Measurements from ENCODE around the gene CNKSR1.
A peak's percentile ranks its signal among the peaks of the same experiment; 100 is the strongest.

The CNKSR1 gene

DNA sequence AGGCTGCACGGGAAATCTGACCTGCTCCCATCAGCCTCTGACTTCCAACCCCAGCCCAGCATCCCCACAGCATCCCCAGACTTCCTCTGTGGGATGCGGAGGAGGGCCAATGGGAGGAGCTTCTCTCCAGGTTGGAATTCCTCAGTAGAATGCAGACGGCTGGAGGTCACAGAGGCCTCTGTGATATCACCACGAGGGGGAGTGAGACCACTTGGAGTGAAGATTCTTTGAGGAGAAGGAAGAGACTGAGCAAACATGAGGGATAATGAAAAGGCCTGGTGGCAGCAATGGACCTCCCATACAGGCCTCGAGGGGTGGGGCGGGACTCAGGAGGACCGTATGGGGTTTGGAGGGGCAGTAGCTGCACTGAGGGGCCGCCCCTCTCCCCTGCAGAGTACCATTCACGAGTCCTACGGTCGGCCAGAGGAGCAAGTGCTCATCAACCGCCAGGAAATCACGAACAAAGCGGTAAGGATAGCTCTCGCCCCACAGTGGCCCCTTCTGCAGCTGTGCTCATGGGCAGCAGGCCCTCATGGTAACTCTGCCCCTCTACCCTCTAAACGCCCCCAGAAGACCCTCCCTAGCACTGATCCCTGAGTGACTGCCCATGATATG, 13.2 kb downstream of the CNKSR1 start, which contains the start of gene CATSPER4:
Gene CATSPER4 (plus strand): TSS at position 230 of the 615 bp plus-strand sequence. CDS start 26 bp downstream, at position 256.
- TF ChIP-seq ZFP30 (CRISPR knock-in tag; IDR thresholded peaks at IDR 0.05) = no peak
- no peak for TF ChIP-seq PPARA (CRISPR knock-in tag; IDR thresholded peaks at IDR 0.05; ENCODE audit: borderline replicate concordance)
- TF ChIP-seq ZNF565 (CRISPR knock-in tag; conservative IDR thresholded peaks at IDR 0.05; ENCODE audit: low read depth) = no peak
- TF ChIP-seq, protein P1, sequence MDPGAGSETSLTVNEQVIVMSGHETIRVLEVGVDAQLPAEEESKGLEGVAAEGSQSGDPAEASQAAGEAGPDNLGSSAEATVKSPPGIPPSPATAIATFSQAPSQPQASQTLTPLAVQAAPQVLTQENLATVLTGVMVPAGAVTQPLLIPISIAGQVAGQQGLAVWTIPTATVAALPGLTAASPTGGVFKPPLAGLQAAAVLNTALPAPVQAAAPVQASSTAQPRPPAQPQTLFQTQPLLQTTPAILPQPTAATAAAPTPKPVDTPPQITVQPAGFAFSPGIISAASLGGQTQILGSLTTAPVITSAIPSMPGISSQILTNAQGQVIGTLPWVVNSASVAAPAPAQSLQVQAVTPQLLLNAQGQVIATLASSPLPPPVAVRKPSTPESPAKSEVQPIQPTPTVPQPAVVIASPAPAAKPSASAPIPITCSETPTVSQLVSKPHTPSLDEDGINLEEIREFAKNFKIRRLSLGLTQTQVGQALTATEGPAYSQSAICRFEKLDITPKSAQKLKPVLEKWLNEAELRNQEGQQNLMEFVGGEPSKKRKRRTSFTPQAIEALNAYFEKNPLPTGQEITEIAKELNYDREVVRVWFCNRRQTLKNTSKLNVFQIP (CRISPR knock-in tag; IDR thresholded peaks at IDR 0.05; ENCODE audit: borderline replicate concordance, low read depth) = no peak
- no peak for TF ChIP-seq ZNF70 (CRISPR knock-in tag; IDR thresholded peaks at IDR 0.05)
- no peak for TF ChIP-seq ISL1 (CRISPR knock-in tag; IDR thresholded peaks at IDR 0.05)
- TF ChIP-seq, protein P2, sequence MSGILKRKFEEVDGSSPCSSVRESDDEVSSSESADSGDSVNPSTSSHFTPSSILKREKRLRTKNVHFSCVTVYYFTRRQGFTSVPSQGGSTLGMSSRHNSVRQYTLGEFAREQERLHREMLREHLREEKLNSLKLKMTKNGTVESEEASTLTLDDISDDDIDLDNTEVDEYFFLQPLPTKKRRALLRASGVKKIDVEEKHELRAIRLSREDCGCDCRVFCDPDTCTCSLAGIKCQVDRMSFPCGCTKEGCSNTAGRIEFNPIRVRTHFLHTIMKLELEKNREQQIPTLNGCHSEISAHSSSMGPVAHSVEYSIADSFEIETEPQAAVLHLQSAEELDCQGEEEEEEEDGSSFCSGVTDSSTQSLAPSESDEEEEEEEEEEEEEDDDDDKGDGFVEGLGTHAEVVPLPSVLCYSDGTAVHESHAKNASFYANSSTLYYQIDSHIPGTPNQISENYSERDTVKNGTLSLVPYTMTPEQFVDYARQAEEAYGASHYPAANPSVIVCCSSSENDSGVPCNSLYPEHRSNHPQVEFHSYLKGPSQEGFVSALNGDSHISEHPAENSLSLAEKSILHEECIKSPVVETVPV (CRISPR knock-in tag; IDR thresholded peaks at IDR 0.05) = no peak
- TF ChIP-seq, protein P3, sequence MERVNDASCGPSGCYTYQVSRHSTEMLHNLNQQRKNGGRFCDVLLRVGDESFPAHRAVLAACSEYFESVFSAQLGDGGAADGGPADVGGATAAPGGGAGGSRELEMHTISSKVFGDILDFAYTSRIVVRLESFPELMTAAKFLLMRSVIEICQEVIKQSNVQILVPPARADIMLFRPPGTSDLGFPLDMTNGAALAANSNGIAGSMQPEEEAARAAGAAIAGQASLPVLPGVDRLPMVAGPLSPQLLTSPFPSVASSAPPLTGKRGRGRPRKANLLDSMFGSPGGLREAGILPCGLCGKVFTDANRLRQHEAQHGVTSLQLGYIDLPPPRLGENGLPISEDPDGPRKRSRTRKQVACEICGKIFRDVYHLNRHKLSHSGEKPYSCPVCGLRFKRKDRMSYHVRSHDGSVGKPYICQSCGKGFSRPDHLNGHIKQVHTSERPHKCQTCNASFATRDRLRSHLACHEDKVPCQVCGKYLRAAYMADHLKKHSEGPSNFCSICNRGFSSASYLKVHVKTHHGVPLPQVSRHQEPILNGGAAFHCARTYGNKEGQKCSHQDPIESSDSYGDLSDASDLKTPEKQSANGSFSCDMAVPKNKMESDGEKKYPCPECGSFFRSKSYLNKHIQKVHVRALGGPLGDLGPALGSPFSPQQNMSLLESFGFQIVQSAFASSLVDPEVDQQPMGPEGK (CRISPR knock-in tag; IDR thresholded peaks at IDR 0.05; ENCODE audit: borderline replicate concordance) = no peak
- no peak for TF ChIP-seq TOX (CRISPR knock-in tag; IDR thresholded peaks at IDR 0.05; ENCODE audit: borderline replicate concordance)
- no peak for TF ChIP-seq OSR1 (CRISPR knock-in tag; IDR thresholded peaks at IDR 0.05)
- no peak for TF ChIP-seq TCF4 (CRISPR knock-in tag; IDR thresholded peaks at IDR 0.05; ENCODE audit: borderline replicate concordance)
- no peak for TF ChIP-seq GLIS3 (CRISPR knock-in tag; IDR thresholded peaks at IDR 0.05)
- TF ChIP-seq ZC3H10 (CRISPR knock-in tag; IDR thresholded peaks at IDR 0.05) = no peak
- no peak for TF ChIP-seq CSDC2 (CRISPR knock-in tag; IDR thresholded peaks at IDR 0.05)
- TF ChIP-seq, protein P4, sequence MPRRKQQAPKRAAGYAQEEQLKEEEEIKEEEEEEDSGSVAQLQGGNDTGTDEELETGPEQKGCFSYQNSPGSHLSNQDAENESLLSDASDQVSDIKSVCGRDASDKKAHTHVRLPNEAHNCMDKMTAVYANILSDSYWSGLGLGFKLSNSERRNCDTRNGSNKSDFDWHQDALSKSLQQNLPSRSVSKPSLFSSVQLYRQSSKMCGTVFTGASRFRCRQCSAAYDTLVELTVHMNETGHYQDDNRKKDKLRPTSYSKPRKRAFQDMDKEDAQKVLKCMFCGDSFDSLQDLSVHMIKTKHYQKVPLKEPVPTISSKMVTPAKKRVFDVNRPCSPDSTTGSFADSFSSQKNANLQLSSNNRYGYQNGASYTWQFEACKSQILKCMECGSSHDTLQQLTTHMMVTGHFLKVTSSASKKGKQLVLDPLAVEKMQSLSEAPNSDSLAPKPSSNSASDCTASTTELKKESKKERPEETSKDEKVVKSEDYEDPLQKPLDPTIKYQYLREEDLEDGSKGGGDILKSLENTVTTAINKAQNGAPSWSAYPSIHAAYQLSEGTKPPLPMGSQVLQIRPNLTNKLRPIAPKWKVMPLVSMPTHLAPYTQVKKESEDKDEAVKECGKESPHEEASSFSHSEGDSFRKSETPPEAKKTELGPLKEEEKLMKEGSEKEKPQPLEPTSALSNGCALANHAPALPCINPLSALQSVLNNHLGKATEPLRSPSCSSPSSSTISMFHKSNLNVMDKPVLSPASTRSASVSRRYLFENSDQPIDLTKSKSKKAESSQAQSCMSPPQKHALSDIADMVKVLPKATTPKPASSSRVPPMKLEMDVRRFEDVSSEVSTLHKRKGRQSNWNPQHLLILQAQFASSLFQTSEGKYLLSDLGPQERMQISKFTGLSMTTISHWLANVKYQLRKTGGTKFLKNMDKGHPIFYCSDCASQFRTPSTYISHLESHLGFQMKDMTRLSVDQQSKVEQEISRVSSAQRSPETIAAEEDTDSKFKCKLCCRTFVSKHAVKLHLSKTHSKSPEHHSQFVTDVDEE (CRISPR knock-in tag; IDR thresholded peaks at IDR 0.05) = no peak
- TF ChIP-seq ARNTL (CRISPR knock-in tag; IDR thresholded peaks at IDR 0.05; ENCODE audit: borderline replicate concordance, low read depth) = no peak
- no peak for TF ChIP-seq BACH2 (CRISPR knock-in tag; IDR thresholded peaks at IDR 0.05; ENCODE audit: borderline replicate concordance)
- TF ChIP-seq RARB (CRISPR knock-in tag; IDR thresholded peaks at IDR 0.05) = no peak
- TF ChIP-seq ZNF8 (CRISPR knock-in tag; IDR thresholded peaks at IDR 0.05) = no peak
- ATAC-seq = peak; percentile 66

- TF ChIP-seq ESRRG (CRISPR knock-in tag; IDR thresholded peaks at IDR 0.05) (no peak), GLIS3 (CRISPR knock-in tag; IDR thresholded peaks at IDR 0.05) (no peak), PPARA (CRISPR knock-in tag; IDR thresholded peaks at IDR 0.05; ENCODE audit: borderline replicate concordance) (no peak), ZFP30 (CRISPR knock-in tag; IDR thresholded peaks at IDR 0.05) (no peak), SNAI2 (CRISPR knock-in tag; IDR thresholded peaks at IDR 0.05) (no peak), ARNTL (CRISPR knock-in tag; IDR thresholded peaks at IDR 0.05; ENCODE audit: borderline replicate concordance, low read depth) (no peak)
- TF ChIP-seq, protein P5, sequence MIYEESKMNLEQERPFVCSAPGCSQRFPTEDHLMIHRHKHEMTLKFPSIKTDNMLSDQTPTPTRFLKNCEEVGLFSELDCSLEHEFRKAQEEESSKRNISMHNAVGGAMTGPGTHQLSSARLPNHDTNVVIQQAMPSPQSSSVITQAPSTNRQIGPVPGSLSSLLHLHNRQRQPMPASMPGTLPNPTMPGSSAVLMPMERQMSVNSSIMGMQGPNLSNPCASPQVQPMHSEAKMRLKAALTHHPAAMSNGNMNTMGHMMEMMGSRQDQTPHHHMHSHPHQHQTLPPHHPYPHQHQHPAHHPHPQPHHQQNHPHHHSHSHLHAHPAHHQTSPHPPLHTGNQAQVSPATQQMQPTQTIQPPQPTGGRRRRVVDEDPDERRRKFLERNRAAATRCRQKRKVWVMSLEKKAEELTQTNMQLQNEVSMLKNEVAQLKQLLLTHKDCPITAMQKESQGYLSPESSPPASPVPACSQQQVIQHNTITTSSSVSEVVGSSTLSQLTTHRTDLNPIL (CRISPR knock-in tag; IDR thresholded peaks at IDR 0.05; ENCODE audit: low read depth) = no peak
- ATAC-seq = no peak
Observed at GRCh38 chr1:26191739-26192138, 14.4 kb downstream of the CNKSR1 start.

Measured in SK-N-SH treated with all-trans-retinoic acid at 6 μM for 48 hours (cell line).